Karpas-422 (cell line): ENCODE data around the gene ARHGAP22. TPM values are rescaled to one million over a fixed set of nuclear protein-coding genes. Genes with fewer than 3 reads are reported as not detected.

Source experiments
- DNase-seq: peaks from one replicate; pipeline ENCODE4 v3.0.0-alpha.2; 2015
- H2AFZ ChIP-seq: fragments of 200-600 bp; sonication (generic); 2 replicates; pipeline ENCODE4 v1.6.1; 2014; ENCODE audit warnings: antibody characterized with exemption, low read length, mixed read lengths
- H3K27ac ChIP-seq: fragments of 200-600 bp; sonication (generic); 2 replicates; pipeline ENCODE4 v1.5.1; 2014; ENCODE audit warnings: mild to moderate bottlenecking, low read length, moderate library complexity
- H3K27me3 ChIP-seq: fragments of 200-600 bp; sonication (generic); 2 replicates; pipeline ENCODE4 v1.6.1; 2014; ENCODE audit warnings: low read length, mixed read lengths
- H3K36me3 ChIP-seq: fragments of 200-600 bp; sonication (generic); 2 replicates; pipeline ENCODE4 v1.6.1; 2014; ENCODE audit warnings: low read length, mixed read lengths; ENCODE audit not compliant: insufficient read depth
- H3K4me1 ChIP-seq: fragments of 200-600 bp; sonication (generic); 2 replicates; pipeline ENCODE4 v1.6.1; 2014; ENCODE audit warnings: mild to moderate bottlenecking, low read length, mixed read lengths
- H3K4me2 ChIP-seq: fragments of 200-600 bp; sonication (generic); 2 replicates; pipeline ENCODE4 v1.6.1; 2014; ENCODE audit warnings: low read length, low read depth, mild to moderate bottlenecking; ENCODE audit not compliant: poor library complexity, severe bottlenecking
- H3K4me3 ChIP-seq: fragments of 200-600 bp; sonication (generic); 2 replicates; pipeline ENCODE4 v1.5.1; 2014; ENCODE audit warnings: mild to moderate bottlenecking, antibody characterized with exemption, low read length, mixed read lengths
- H3K79me2 ChIP-seq: fragments of 200-600 bp; sonication (generic); 2 replicates; pipeline ENCODE4 v1.6.1; 2014; ENCODE audit warnings: mild to moderate bottlenecking, low read length, mixed read lengths
- H3K9ac ChIP-seq: fragments of 200-600 bp; sonication (generic); 2 replicates; pipeline ENCODE4 v1.6.0; 2014; ENCODE audit warnings: low read length
- H3K9me2 ChIP-seq: fragments of 200-600 bp; sonication (generic), shearing (Covaris generic); replicated peaks from 2 replicates; pipeline ENCODE4 v1.6.0; 2014; ENCODE audit warnings: mild to moderate bottlenecking, low read length, moderate library complexity; ENCODE audit not compliant: insufficient read depth
- H3K9me3 ChIP-seq: fragments of 300-700, 200-600 bp; sonication (generic); 2 replicates; pipeline ENCODE4 v1.6.1; 2014; ENCODE audit warnings: low read length, mixed read lengths
- H4K20me1 ChIP-seq: fragments of 200-600 bp; sonication (generic); 2 replicates; pipeline ENCODE4 v1.6.1; 2014; ENCODE audit warnings: mild to moderate bottlenecking, antibody characterized with exemption, low read length, low read depth; ENCODE audit not compliant: insufficient read depth
- total RNA-seq: library from RNA; depleted of rRNA; stranded (reverse); fragments of >200 nt; shearing (Covaris generic); gene quantifications from 2 replicates; pipeline ENCODE4 v1.2.3, GENCODE V29; 2014; ENCODE audit warnings: low replicate concordance

The ARHGAP22 gene
- total RNA-seq, 1 experiment from 2014 or later, result 0.07 TPM

GRCh38 chr10:48512861-48513260, 92.0 kb downstream of the ARHGAP22 start:
- Histone ChIP-seq H3K4me1 (no peaks in the 10 kb centered on the region), H3K36me3 (no peaks in the 10 kb centered on the region), H2AFZ (no peak overlapping the region), H3K9me2 (no peaks in the 10 kb centered on the region), H3K9ac (no peak overlapping the region), H3K9me3 (peaks cover 7% of the 10 kb centered on the region; the same call in 1 of the 2 replicates), H3K27ac (no peak overlapping the region), H3K79me2 (no peaks in the 10 kb centered on the region), H3K4me3 (no peak overlapping the region), H3K27me3 (no peaks in the 10 kb centered on the region), H3K4me2 (no peak overlapping the region), H4K20me1 (no peaks in the 10 kb centered on the region)
- no peak for DNase-seq

GRCh38 chr10:48511875-48512231, 93.0 kb downstream of the ARHGAP22 start:
- Histone ChIP-seq H4K20me1 (no peaks in the 10 kb centered on the region), H3K9me3 (peaks cover 7% of the 10 kb centered on the region; the same call in 1 of the 2 replicates), H3K4me3 (no peak overlapping the region), H3K9ac (no peak overlapping the region), H3K27me3 (no peaks in the 10 kb centered on the region), H3K4me1 (no peaks in the 10 kb centered on the region), H3K27ac (no peak overlapping the region), H3K79me2 (no peaks in the 10 kb centered on the region), H3K9me2 (no peaks in the 10 kb centered on the region), H3K4me2 (no peak overlapping the region), H3K36me3 (no peaks in the 10 kb centered on the region), H2AFZ (no peak overlapping the region)
- DNase-seq, result no peak

DNA sequence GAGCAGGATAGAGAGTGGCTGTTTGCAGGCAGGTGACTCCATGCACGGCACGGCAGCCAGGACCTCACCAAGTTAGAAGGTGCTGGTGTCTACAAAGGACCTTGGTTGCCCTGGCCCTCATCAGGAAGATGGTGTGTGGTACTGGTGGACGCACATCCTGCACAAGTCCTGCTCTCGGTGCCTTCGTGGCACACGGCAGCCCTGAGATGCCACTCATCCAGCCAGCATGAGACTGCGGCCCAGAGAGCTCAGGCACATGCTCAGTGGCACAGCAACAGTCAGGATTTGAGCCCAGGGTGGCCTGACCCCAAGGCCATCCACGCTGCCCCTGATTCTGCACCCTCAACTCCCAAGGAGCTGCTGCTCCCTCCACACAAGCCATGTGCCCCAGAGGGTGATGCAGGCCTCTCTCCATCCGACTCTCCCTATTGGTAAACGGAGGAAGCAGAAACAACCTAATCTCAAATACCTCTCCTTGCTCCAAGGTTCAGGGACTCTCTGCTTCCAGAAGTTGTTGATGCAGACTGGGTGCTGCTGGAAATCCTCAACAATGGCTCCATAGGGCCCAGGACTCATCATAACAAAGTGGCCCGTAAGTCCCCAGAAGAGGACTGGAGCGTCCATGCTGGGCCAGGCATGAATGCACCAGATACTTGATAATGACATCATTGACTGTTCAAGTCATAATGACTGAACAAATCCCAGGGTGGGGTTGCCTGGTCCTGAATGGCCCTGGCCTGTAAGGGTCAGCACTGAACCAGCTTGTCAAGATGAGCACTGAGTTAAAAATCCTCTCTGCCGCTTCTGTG, 93.6 kb downstream of the ARHGAP22 start:
- H3K9me3 ChIP-seq, result peaks cover 7% of the 10 kb centered on the region; the same call in 1 of the 2 replicates
- H4K20me1 ChIP-seq, result no peaks in the 10 kb centered on the region
- H3K36me3 ChIP-seq, result no peaks in the 10 kb centered on the region
- H3K79me2 ChIP-seq, result no peaks in the 10 kb centered on the region
- H3K27ac ChIP-seq, result no peak overlapping the region
- no peak overlapping the region for H2AFZ ChIP-seq
- no peaks in the 10 kb centered on the region for H3K4me1 ChIP-seq
- no peak for DNase-seq
- no peaks in the 10 kb centered on the region for H3K9me2 ChIP-seq
- no peak overlapping the region for H3K9ac ChIP-seq
- H3K27me3 ChIP-seq, result no peaks in the 10 kb centered on the region
- H3K4me2 ChIP-seq, result no peak overlapping the region
- no peak overlapping the region for H3K4me3 ChIP-seq

DNA sequence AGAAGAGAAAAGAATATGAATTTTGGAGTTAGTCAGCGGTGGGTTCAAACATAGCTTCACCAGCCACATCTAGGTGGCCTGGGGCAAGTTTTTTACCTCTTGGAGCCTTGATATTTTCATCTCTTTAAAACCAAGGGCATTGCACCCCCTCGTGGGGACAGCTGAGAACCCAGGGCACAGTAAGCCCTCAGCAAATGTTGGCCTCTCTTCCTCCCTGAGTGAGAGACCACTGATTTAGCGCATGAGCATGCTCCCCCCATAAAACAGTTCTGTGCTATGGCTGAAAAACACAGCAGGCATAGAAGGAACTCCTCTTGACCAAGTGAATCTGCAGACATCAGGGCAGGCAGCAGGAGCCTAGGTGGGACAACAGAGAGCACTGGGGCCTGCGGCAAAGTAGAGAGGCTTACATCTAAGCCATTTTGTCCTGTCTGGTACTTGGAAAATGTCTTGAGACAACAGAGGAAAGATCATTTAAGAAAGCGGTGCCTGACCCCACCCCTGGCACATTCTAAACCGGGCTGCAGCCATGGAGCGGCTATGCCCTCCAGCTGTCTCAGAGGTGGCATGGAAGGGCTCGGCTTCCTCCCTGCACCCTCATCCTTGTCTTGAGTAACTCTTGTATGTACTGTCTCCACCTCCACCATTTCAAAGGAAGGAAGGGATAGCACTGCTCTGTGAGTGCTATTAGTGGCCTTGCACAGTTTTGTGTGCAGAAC, 94.7 kb downstream of the ARHGAP22 start:
- Histone ChIP-seq H3K27me3 (no peaks in the 10 kb centered on the region), H4K20me1 (no peaks in the 10 kb centered on the region), H3K4me3 (no peak overlapping the region), H3K79me2 (no peaks in the 10 kb centered on the region), H3K9me3 (peaks cover 4% of the 10 kb centered on the region; the same call in 1 of the 2 replicates), H3K9me2 (no peaks in the 10 kb centered on the region), H3K4me2 (no peak overlapping the region), H3K27ac (no peak overlapping the region), H3K9ac (no peak overlapping the region), H3K4me1 (no peaks in the 10 kb centered on the region), H2AFZ (no peak overlapping the region), H3K36me3 (no peaks in the 10 kb centered on the region)
- DNase-seq, result peak; percentile 76

DNA sequence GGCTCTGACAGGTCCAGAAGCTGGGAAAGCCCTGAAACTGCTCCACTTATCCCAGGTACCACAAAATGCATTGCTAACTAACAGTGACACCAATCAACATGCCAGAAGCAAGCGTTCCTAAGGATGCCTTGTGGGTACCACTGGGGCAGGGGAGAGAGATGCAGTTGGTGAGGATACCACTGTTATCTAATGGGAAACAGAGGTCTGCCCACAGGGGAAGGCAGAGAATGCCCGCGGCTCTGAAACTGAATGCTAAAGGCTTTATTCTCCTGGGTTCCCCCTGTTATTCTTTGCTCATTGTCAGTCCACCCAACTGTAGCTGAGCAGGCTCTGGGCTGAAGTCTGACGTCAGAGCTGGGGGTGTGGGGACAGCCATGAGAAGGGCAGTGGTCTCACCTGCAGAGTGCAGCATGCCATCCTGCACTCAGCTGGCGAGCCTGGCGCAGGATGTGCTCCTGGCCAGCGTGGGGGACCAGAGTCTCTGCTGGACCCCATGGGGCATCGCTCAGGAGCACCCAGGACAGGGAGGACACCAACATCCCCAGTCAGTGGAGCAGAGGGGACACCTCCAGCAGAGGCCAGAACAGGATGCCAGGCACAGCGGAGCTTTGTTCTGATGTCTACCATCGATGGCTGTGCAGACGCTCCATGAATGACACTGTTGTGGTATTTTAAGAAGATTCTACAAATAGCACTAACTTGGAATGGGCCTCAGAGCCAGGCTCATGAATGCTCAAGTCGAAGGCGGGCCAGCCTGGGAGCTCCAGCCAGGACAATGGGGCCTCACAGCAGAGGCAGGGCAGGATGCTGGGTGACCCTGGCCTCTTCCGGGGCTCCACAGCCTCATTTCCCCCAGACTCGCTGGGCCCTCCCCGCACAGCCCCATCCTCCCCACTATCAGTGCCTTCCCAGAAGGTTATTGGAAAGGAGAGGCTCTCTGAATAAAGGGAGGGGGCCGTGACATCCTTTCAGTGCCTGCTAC, 95.8 kb downstream of the ARHGAP22 start:
- Histone ChIP-seq H2AFZ (no peak overlapping the region), H3K9me2 (no peaks in the 10 kb centered on the region), H3K9ac (no peak overlapping the region), H3K27ac (no peak overlapping the region), H3K4me2 (no peak overlapping the region), H4K20me1 (no peaks in the 10 kb centered on the region), H3K79me2 (no peaks in the 10 kb centered on the region), H3K4me1 (no peaks in the 10 kb centered on the region), H3K4me3 (no peak overlapping the region), H3K36me3 (no peaks in the 10 kb centered on the region), H3K27me3 (no peaks in the 10 kb centered on the region), H3K9me3 (no peaks in the 10 kb centered on the region)
- DNase-seq, result no peak

GRCh38 chr10:48507933-48508790, 96.7 kb downstream of the ARHGAP22 start:
- Histone ChIP-seq H3K9me2 (no peaks in the 10 kb centered on the region), H3K9ac (no peak overlapping the region), H3K27ac (no peak overlapping the region), H3K4me2 (no peak overlapping the region), H3K79me2 (no peaks in the 10 kb centered on the region), H2AFZ (no peak overlapping the region), H3K4me3 (no peak overlapping the region), H3K36me3 (no peaks in the 10 kb centered on the region), H3K9me3 (no peaks in the 10 kb centered on the region), H4K20me1 (no peaks in the 10 kb centered on the region), H3K4me1 (no peaks in the 10 kb centered on the region), H3K27me3 (no peaks in the 10 kb centered on the region)
- DNase-seq, result no peak

GRCh38 chr10:48507494-48507893, 97.4 kb downstream of the ARHGAP22 start:
- Histone ChIP-seq H3K27ac (no peak overlapping the region), H3K79me2 (no peaks in the 10 kb centered on the region), H3K4me1 (no peaks in the 10 kb centered on the region), H3K4me3 (no peak overlapping the region), H3K36me3 (no peaks in the 10 kb centered on the region), H3K4me2 (no peak overlapping the region), H3K9me3 (no peaks in the 10 kb centered on the region), H4K20me1 (no peaks in the 10 kb centered on the region), H3K9me2 (no peaks in the 10 kb centered on the region), H3K27me3 (no peaks in the 10 kb centered on the region), H2AFZ (no peak overlapping the region), H3K9ac (no peak overlapping the region)
- no peak for DNase-seq
